RPMI8226 (cell line): ENCODE results near the gene NAB2.
A peak's percentile ranks its signal among the peaks of the same experiment; 100 is the strongest.
"Not testable (repeated sequence)": the region's sequence is repeated elsewhere in the genome, so short reads cannot be mapped to it uniquely, and the experiment has no call there.

ENCODE experiments used
- DNase-seq: peaks from one replicate; pipeline ENCODE4 v3.0.0-alpha.2; 2015

NAB2 gene

DNA sequence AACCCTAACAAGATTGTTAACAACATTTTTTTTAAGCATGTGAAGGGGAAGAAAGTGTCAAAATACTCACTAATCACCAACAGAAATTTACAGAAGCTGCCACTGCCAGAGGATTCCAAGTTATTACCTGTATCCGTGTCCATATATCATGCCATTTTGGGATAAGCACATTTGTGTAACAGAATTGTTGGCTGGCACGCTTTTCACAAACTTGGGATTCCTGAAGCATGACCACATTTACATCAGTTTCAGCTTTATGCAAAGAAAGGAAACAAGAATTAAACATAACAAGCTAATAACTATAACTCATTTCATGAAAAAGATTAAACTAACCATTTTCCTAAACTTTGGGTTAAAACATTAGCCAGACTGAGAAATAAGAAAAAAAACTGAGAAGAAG lies 16.3 kb upstream of the NAB2 start:
- DNase-seq, result no peak

DNA sequence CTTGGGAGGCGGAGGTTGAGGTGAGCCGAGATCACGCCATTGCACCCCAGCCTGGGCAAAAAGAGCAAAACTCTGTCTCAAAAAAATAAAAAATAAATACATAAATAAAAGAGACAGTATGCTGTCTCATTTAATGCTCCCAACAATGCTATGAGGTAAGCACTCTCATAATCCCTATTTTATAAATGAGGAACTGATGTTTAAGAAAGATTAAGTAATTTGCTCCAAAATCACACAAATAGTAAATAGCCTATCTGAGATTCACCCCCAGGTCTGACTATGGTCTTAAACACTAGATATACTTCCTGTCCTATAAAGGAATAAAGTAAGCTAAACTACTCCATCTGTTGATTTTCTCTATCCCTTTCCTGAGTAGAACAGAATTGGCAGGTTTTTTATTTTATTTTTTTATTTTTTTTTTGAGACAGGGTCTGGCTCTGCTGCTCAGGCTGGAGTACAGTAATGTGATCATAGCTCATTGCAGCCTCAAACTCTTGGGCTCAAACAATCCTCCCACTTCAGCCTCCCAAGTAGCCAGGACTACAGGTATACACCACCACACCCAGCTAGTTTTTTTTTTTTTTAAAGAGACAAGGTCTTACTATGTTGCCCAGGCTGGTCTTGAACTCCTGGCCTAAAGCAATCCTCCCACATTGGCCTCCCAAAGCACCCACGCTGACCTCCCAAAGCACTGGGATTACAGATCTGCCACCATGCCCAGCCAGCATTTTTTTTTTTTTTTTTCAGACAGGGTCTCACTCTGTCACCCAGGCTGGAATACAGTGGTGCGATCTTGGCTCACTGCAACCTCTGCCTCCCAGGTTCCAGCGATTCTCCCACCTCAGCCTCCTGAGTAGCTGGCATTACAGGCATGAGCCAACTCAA lies 15.1 kb upstream of the NAB2 start:
- DNase-seq, result not testable (repeated sequence)

DNA sequence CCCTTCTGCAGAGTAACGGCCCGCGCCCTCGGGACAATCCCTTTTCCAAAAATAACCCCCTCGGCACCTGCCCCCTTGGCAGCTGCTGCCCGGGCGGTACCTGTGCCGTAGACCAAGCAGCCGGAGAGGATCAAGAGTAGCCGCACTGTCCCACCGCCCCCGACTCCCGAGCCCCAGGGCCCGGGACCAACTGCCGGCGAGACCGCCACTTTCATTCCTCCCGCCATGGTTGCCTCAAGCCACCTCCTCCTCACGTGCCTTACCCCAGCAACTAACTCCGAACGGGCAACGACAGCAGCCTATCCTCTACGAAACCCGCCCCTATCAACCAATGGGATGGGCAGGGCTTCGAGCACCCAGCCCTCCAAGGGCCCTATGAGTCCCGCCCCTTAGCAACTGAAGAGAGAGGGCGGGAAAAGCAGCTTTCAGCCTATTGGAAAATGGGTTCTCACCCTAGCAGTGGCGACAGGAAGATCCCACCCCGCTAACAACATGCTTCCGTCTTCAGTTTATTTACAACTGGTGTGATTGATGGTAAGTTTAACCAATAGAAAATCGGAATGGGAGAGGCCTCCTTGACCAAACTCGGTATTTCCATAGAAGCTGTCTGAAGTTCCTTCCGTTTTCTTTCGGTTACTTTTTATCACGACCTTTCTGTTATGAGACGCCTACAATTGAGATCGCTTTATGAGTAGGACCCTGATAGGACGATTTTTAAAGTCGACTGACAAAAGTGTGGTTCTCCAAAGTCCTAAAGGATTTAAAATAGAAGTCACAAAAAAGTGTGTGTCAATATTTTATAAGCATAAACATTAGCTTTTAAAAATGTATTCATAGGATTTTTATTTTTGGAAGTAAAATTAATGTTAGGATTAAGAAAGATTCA lies 10.2 kb upstream of the NAB2 start, which contains the start of gene NEMP1:
NEMP1 (minus strand) TSS at position 273 of the 886 bp plus-strand sequence; CDS start at position 227, 46 bp downstream.
- DNase-seq, result peak; percentile 99

DNA sequence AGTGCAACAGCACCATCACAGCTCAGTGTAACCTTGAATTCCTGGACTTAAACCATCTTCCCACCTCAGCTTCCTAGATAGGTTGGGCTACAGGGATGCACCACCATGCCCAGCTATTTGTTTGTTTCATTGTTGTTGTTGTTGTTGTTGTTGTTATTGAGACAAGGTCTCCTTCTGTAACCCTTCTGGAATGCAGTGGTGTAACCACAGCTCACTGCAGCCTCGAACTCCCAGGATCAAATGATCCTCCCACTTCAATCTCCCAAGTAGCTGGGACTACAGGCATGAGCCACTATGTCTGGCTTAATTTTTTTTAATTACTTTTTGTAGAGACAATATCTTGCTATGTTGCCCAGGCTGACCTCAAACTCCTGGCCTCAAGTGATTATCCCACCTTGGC lies 9.1 kb upstream of the NAB2 start:
- DNase-seq, result no peak

DNA sequence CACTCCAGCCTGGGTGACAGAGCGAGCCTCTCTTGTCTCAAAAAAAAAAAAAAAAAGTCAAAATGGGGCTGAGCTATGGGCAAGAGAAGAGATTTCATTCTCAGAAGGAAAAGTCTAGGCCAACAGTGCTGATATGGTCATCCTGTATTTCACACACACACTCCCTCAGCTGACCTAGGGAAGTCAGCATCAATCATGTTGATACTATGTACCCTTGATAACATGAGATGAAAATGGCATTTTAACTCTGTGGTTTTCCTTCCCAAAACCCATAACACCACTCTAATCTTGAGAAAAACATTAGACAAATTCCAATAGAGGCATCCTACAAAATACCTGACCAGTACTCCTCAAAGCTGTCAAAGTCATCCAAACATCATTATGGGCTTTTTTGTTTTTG lies 8.1 kb upstream of the NAB2 start:
- no peak for DNase-seq

DNA sequence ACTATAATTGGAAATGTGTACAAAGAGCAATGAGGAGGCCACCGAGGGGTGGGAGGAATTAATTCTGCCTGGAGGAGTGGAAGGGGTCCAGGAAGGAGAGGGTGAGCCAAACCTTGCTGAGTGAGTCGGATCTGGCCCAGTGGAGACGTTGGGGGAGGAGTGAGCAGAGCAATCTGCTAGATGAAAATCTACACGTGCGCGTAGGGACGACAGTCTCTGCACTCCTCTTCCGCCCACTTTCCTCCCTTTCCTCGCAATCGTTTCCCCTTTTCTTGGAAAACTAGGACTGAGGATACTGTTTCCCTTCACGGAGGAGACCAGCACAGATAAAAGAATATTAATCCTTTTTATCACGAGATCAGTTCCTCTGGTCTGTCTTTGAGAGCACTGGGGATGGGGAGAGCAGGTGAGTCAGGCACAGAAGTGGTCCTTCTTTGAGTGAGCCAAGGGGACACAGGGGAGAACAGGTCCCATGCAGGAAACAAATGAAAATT lies 2.9 kb upstream of the NAB2 start:
- DNase-seq, result no peak

DNA sequence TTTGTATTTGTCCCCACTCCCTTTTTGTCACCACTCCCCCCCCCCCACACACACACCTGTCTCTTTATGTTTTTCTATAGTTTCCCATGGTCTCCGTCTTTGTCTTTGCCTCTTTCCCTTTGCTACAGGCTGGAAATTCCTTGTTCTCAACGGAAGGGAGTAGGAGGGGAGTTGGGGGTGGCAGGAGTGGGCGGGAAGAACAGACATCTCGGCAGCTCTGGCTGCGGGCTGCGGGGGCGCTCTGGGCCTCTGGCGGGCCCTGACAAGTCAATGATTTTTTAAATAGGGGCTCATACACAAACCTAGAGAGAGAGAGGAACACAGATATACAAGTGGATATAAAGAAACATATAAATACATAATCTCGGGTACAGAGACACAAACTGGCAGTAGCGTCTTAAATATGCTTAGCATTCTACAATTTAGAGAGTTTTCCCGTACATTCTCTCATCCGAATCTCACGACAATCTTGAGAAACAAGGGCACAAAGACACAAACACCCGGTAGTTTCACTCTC lies 2.4 kb upstream of the NAB2 start:
- DNase-seq, result peak; percentile 58

DNA sequence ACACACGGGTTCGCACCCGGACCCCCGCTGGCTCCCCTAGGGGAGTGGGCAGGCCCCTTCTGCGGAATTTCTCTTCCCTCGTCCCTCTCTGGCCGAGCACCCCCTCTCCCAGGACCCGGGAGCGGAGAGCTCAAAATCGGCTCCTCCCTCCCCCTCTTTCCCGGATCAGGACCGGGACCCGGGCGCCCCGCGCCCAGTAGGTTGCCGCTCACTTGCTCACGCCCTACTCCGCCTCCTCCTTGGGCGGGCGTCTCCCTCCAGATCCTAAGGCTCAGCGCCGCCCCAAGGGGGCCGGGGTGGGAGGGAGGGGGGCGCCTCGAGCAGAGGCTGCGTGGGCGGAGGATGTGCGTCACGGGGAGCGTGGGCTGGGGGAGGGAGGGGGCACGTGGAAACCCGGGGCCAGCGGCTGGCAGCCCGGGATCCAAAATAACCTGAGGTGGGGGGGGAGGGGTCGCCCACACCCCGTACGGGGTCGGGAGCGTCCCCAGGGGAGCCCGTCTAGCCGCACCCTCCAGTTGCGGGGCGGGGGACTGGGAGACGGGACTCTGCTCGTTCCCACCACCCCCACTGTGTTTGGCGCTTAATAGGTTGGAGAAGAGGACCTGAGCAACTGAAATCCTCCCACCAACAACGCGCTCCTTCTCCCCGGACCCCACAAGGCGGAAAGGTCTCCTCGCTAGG lies 1.8 kb upstream of the NAB2 start:
- DNase-seq, result peak; percentile 79

DNA sequence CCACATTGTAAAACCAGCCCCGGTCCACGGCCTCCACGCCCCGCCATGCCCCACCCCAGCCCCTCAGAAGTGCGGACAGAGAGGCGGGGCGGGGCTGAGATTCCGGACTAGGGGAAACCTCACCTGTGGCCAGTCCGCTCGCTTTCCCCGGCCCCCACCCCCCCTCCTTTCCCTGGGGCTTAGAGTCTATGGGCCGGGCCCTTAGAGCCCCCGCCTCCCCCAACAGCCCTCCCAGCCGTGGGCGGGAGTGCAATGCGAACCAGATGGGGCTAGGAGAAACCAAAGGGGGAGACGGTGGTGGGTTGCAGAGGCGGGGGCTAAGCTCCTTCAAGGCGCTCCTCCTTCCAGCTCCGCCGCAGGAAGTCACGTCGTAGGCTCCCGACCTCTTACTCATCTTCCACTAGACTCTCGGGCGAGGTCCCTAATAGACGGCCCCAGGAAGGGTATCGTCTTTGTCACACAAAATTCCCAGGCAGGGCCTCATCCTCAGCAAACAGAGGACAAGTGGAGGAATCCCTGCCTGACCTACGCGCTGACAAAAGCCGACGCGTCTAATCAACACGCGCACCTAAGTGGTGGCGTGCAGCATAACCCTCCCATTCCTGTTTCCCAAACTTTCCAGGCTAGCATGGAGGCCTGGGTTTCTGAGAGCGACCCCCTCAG lies 1.1 kb upstream of the NAB2 start:
- peak; percentile 86 for DNase-seq

DNA sequence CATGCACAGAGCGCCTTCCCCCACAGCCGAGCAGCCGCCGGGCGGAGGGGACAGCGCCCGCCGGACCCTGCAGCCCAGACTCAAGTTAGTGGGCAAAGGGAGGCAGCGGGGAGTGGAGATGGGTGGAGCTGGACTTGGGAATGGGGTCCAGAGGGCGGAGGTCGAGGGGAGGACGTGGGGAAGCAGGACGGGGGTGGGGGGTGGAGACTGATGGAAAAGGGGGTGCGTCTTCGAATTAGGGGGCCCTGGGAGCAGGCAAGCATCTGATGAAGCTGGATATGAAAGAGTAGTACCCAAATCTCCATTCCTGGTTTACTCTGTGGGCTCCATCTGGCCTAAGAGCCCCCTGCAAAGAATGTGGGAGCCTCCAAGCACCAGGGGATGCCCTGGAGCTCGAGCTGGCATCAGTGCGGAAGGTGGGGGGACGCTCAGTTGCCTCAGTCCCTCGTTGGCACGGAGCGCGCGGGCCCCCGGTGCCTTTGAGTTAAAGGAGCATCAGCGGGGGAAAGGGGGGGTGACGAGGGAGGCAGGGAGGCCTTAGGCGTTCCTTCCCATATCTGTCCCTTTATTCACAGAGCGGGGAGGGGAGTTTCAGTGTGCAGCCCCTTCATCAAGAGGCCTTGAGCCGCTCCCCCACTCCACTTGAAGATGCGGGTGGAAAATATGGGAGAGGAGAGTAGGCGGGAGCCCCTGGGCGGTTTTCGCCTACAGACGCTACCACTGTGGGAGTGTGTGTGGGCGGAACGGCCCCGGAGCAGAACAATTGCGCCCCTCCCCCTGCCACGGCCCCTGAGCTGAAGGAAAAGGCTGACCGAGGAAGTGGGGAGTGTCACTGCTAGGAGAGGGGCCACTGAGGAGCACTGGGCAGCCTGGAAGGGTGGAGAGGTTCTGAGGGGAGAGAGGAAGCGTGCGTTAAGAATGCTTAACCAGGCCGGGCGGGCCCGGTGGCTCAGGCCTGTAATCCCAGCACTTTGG lies 644 bp downstream of the NAB2 start:
- DNase-seq, result no peak

DNA sequence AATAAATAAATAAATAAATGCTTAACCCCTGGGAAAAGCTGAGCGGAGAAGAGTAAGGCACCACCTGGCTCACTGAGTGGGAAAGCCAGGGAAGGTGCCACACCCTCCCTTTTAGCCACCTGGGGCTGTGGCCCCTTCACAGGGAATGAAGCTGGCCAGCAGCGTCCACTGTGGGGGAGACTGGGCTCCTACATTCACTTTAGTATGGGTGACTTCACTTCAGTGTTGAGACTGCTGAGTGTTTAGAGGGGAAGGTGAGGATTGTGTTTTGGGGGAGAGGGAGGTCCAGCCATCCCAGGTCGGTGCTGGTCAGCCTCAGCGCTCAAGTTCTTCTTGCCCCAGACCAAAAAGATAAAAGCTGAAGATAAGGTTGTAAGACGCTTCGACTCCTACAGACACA lies 1.6 kb downstream of the NAB2 start:
- DNase-seq, result no peak

DNA sequence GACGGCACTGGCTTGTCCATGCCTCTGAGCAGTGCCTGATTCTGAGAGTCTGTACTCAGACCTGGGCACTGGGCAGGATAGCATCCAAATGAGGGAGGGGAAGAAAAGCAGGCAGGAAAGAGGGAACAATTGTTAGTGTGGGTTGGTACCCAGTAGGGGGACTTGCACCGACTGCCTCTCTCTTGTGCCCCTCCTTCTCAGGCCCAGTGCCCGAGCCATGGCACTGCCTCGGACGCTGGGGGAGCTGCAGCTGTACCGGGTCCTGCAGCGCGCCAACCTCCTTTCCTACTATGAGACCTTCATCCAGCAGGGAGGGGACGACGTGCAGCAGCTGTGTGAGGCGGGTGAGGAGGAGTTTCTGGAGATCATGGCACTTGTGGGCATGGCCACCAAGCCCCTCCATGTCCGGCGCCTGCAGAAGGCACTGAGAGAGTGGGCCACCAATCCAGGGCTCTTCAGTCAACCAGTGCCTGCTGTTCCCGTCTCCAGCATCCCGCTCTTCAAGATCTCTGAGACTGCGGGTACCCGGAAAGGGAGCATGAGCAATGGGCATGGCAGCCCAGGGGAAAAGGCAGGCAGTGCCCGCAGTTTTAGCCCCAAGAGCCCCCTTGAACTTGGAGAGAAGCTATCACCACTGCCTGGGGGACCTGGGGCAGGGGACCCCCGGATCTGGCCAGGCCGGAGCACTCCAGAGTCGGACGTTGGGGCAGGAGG lies 2.2 kb downstream of the NAB2 start:
- no peak for DNase-seq

DNA sequence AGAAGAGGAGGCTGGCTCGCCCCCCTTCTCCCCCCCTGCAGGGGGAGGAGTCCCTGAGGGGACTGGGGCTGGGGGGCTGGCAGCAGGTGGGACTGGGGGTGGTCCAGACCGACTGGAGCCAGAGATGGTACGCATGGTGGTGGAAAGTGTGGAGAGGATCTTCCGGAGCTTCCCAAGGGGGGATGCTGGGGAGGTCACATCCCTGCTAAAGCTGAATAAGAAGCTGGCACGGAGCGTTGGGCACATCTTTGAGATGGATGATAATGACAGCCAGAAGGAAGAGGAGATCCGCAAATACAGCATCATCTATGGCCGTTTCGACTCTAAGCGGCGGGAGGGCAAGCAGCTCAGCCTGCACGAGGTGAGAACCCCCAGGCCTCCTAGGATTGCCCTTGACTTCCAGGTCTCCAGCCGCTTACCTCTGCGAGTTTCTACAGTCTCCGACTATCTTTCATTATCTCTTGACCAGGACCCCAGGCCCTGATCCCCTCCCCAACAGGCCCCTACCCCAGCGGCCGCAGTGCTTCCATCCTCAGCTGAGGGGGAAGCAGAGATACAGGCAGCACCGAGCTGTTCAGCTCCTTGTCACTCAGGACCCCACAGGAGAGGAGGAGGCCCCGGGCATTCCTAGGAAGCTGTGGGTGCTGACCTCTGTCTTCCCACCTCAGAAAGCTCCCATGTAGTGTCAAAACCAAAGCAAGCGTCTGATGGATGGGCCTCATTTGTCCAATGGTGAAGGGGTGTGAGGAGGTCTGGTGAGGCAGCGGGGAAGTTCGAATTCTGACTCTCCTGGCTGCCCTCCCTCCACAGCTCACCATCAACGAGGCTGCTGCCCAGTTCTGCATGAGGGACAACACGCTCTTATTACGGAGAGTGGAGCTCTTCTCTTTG lies 3.0 kb downstream of the NAB2 start:
- no peak for DNase-seq

DNA sequence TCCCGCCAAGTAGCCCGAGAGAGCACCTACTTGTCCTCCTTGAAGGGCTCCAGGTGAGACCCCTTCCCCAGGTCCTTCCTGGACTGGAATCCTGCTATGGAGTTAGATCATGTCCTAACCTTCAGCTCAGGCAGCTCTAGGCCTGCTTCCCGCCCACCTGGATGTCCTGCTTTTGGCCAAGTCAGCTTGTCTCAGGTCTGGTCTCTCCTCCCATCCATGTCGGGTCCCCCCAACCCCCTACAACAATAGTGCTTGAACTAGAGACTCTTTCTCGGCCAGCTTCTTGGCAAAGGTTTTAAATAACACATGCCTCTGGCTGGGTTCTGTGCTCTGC lies 3.6 kb downstream of the NAB2 start:
- no peak for DNase-seq

DNA sequence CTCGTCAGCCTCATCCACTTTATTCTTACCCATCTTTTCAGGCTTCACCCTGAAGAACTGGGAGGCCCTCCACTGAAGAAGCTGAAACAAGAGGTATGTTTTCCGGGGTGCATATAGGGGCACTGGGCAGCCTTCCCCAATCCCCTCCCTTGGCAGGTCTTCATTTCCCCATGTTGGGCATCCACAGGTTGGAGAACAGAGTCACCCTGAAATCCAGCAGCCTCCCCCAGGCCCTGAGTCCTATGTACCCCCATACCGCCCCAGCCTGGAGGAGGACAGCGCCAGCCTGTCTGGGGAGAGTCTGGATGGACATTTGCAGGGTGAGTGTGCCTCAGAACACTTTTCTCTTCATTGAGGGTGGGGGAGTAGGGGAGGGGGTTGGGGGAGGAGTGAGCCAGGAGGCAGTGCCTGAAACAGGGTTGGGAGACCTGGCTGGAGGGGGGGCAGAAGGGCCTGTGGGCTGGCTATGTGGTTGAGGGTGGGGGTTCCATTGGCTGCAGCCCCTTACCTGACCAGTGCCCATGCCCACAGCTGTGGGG lies 4.0 kb downstream of the NAB2 start:
- no peak for DNase-seq

DNA sequence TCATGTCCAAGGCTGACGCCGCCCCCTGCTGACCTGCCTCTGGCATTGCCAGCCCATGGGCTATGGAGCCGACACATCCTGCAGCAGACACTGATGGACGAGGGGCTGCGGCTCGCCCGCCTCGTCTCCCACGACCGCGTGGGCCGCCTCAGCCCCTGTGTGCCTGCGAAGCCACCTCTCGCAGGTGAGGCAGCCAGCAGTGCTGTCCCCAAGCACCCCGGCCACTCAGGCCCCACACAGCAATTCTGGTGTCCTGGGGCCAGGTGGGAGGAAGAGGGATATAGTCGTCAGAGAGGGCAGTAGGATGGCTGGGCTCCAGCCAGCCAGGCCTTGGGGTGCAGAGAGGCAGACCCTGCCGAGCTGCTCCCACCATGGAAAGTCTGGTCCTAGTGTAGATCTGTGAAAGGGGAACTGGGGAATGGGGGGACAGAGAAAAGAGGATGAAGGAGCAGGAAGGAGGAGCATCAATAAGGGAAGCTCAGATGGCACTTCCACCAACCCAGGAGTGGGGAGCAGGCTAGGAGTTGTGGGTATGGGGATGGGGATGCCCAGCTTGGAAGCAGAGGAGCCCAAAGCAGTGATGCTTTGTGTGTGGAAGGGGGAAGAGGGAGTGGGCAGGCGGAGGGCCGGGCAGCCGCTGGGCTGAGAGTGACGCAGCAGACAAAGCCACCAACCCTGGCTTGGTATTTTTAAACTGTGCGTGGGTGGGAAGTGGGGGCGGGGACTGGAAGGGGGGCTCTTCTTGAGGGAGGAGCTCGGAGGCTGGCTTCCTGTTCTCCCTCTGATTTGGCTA lies 4.7 kb downstream of the NAB2 start:
- peak; percentile 57 for DNase-seq

DNA sequence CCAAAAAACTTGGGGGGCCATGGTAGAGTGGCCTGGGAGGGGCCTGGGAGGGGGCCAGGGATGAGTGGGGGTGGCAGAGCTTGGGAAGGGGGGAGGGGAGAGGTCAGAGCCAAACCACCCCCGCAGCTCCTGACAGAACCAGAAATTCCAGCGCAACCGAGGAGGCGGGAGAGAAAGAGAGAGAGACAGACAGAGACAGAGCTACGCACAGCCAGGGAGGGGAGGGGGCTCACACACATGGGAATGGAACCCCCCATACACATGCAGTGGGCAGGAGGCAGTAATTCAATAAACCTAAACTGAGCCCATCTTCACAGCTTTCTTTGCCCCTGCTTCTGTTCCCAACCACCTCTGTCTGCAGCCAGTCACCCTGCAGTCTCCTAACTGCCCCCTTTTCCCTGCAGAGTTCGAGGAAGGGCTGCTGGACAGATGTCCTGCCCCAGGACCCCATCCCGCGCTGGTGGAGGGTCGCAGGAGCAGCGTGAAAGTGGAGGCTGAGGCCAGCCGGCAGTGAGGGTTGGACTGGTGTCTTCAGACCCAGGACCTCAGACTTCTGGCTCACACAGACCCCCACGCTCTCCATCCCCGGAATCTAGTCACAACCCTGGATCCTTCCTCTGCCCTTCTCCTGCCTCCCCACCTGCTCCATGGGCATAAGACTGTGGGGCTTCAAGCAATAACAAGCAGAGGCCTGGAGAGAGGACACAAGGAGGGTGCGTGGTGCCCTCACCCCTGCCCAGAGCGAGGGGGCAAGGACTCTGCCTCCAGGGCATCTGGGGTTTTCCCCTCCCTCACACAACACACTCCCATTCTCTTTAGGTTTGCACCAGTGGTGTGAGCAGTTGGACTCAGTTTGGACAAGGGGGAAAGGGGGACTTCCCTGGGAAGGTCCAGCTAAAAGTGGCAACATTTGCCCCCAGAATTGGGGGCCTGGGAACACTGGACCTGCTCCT lies 5.6 kb downstream of the NAB2 start:
- DNase-seq, result no peak
